Ovary (tissue), 9 donors: ENCODE results near the gene TIMM10. TPM values are rescaled to one million over a fixed set of nuclear protein-coding genes. Genes with fewer than 3 reads are reported as not detected.
A peak's percentile ranks its signal among the peaks of the same experiment; 100 is the strongest.

Experiments
- DNase-seq, 5 donors: peaks; one replicate each; pipeline ENCODE4 v3.0.0-alpha.2; 2019 to 2020
- H3K27ac ChIP-seq, 2 donors: fragments of 200-600 bp; one replicate each; pipeline versions ENCODE4 v1.5.1 to v1.8.0; 2019 to 2022
- H3K27me3 ChIP-seq: fragments of 200-600 bp; one replicate; pipeline ENCODE4 v1.8.0; 2022
- H3K36me3 ChIP-seq: fragments of 200-600 bp; sonication (generic); one replicate; pipeline ENCODE4 v1.5.1; 2019
- H3K4me1 ChIP-seq: one replicate; pipeline ENCODE4 v1.8.1; 2013; ENCODE audit warnings: mild to moderate bottlenecking, moderate library complexity; ENCODE audit not compliant: insufficient read depth
- H3K4me3 ChIP-seq: fragments of 200-600 bp; sonication (generic); one replicate; pipeline ENCODE4 v1.5.1; 2017
- H3K9me3 ChIP-seq, 2 donors: fragments of 200-600 bp in 1 of 2; sonication (generic) in 1 of 2; one replicate each; pipeline versions ENCODE4 v1.5.1 to v1.8.1; 2013 to 2019; ENCODE audit warnings: mild to moderate bottlenecking in 1 of 2, moderate library complexity in 1 of 2
- CTCF ChIP-seq, 3 donors: fragments of 450-650 bp in 2 of 3; fragments of 200-600 bp in 1 of 3; IDR thresholded peaks; one replicate each; pipeline versions ENCODE4 v1.5.1 to v1.8.0; 2016 to 2022; ENCODE audit warnings: antibody characterized with exemption in 3 of 3, mild to moderate bottlenecking in 1 of 3
- EP300 ChIP-seq: sonication (generic); formaldehyde crosslinking; IDR thresholded peaks from one replicate; pipeline ENCODE4 v1.6.1; 2017; ENCODE audit warnings: antibody characterized with exemption
- POLR2A ChIP-seq: fragments of 450-650 bp; IDR thresholded peaks from one replicate; pipeline ENCODE4 v1.6.1; 2017; ENCODE audit warnings: antibody characterized with exemption, mild to moderate bottlenecking, moderate library complexity
- WGBS, 3 donors: extraction: QIAGEN DNeasy Blood & Tissue Kit in 1 of 3; methylation state at CpG; one replicate each; pipeline versions ENCODE4 v1.1.5 to v1.1.7; 2013 to 2017; 5-methylcytosine and 5-hydroxymethylcytosine counted together
- intact Hi-C, 4 donors: fragments of 100-400 bp; cut with DNase I; formaldehyde crosslinking; loops; one replicate each; pipeline versions ENCODE4 v1.11.0 to v1.15.1; 2022 to 2023
- polyA plus RNA-seq, 2 donors: library from polyadenylated mRNA; stranded (reverse); fragments of 200-250 nt in 1 of 2; fragments of 350-450 nt in 1 of 2; fragmentation: Illumina TruSeq in 1 of 2; extraction: RNeasy Lipid Tissue Mini Kit (QIAGEN cat#74804) in 1 of 2; gene quantifications; one replicate each; pipeline ENCODE4 v1.2.3, GENCODE V29; 2013 to 2014
- total RNA-seq, 7 donors: library from RNA; depleted of rRNA in 2 of 7; stranded (reverse); fragments of >200 nt in 2 of 7; fragmentation: NEBNext Ultra II Directional in 3 of 7; extraction: Animal tissue kit (Norgen Biotek cat#: 25700) in 3 of 7; gene quantifications; one replicate each; pipeline versions ENCODE4 v1.1.0 to v1.2.4, GENCODE V29; 2016 to 2023
- donor health status: DM: no; HTN: no; CAD: no; lungs with moderate emphysema.
- donor health status: DM: no; HTN: no; CAD: no.
- donor health status: Bipolar disorder and iron deficiency.
- donor health status: DM: yes; HTN: yes; CAD: no.
- donor health status: DM: no; HTN: no; CAD: no.
- donor health status: DM: yes; HTN: yes; CAD: no.

Gene TIMM10
- total and polyA plus RNA-seq, 9 donors = 23.4 to 42.0 (median 36.6) TPM

- WGBS, 3 donors = 84 to 92% (median 86%) methylated on average over 10 of the region's 10 CpGs
- Histone ChIP-seq H3K36me3 (no peaks in the 10 kb centered on the region), H3K4me3 (no peak overlapping the region)
Observed at GRCh38 chr11:57485217-57485990, 45.1 kb downstream of the TIMM10 start.

GRCh38 chr11:57484141-57484710 is 46.3 kb downstream of the TIMM10 start:
- TF ChIP-seq POLR2A = no peak
- TF ChIP-seq EP300 = no peak
- no peak for TF ChIP-seq CTCF (IDR thresholded peaks at IDR 0.05)
- 83 to 84% (median 83%) methylated on average over 7 of the region's 7 CpGs for WGBS, 3 donors
- H3K27ac ChIP-seq = no peak overlapping the region
- no peaks in the 10 kb centered on the region for H3K9me3 ChIP-seq
- no peak for DNase-seq
- intact Hi-C loops = no loop called here
- H3K36me3 ChIP-seq = no peaks in the 10 kb centered on the region
- peaks cover 5% of the 10 kb centered on the region for H3K4me1 ChIP-seq
- no peak overlapping the region for H3K4me3 ChIP-seq
- no peaks in the 10 kb centered on the region for H3K27me3 ChIP-seq

More at GRCh38 chr11:57485217-57485990, 45.1 kb downstream of the TIMM10 start:
- intact Hi-C loops = no loop called here
- peaks cover 5% of the 10 kb centered on the region for H3K4me1 ChIP-seq
- TF ChIP-seq EP300 (no peak), POLR2A (no peak), CTCF (IDR thresholded peaks at IDR 0.05) (no peak)
- DNase-seq = no peak
- no peaks in the 10 kb centered on the region for H3K27me3 ChIP-seq
- H3K9me3 ChIP-seq = no peaks in the 10 kb centered on the region
- H3K27ac ChIP-seq = no peak overlapping the region

- peaks cover 5% of the 10 kb centered on the region for H3K4me1 ChIP-seq
- H3K27me3 ChIP-seq = no peaks in the 10 kb centered on the region
- WGBS, 3 donors = 20 to 43% (median 26%) methylated on average over 3 of the region's 3 CpGs
- H3K9me3 ChIP-seq = no peaks in the 10 kb centered on the region
- no peak overlapping the region for H3K4me3 ChIP-seq
- no peaks in the 10 kb centered on the region for H3K36me3 ChIP-seq
- DNase-seq = no peak
- no peak overlapping the region for H3K27ac ChIP-seq
- intact Hi-C loops = no loop called here
- TF ChIP-seq EP300 (no peak), CTCF (IDR thresholded peaks at IDR 0.05) (no peak), POLR2A (no peak)
Observed at GRCh38 chr11:57483562-57483918, 47.0 kb downstream of the TIMM10 start.

GRCh38 chr11:57482782-57483561 is 47.6 kb downstream of the TIMM10 start:
- Histone ChIP-seq H3K27ac (no peak overlapping the region), H3K27me3 (no peaks in the 10 kb centered on the region), H3K9me3 (no peaks in the 10 kb centered on the region), H3K4me1 (peaks cover 5% of the 10 kb centered on the region), H3K4me3 (no peak overlapping the region), H3K36me3 (no peaks in the 10 kb centered on the region)
- WGBS, 3 donors = 1 to 2% (median 2%) methylated on average over 48 to 52 of the region's 52 CpGs
- TF ChIP-seq CTCF (IDR thresholded peaks at IDR 0.05) (peak; percentile 19 to 65 (median 56)), EP300 (no peak)
- intact Hi-C loops = no loop called here
- peak in 4 of 5 donors; percentile 33 to 73 (median 61) for DNase-seq
